ENCODE results near the gene SEPTIN10.

DNA sequence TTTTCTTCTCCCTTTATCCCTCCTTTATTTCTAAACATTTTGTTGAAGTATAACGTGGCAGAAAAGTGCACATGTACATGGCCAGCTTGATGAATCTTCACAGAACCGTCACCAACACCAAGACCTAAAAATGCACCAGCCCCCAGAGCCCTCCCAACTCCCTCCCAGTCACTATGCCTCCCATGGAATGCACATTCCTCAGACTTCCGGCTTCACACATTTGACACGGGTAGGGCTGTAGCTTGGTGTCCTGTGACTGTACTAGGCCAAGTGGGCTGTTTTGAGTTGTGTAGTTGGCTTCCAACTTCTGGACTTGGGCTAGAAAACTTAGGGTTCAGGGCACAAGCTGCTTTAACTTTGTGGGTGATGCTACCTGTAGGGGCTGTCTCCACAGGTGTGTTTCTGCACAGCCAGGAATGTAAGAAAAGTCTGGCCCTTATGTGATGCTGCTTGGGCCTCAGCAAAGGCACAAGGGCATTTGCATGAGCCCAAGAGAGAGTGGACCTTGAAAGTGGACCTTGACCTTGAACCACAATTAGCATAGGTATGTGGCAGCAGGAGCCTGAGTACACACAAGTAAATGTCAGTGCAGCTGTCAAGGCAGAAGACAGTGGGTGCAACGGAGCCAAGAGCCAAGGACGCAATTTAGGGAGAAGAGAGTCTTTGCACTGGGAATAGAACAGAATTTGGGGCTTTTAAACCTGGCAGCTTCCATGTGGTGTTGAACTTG lies 78.4 kb downstream of the SEPTIN10 start:
- TF ChIP-seq EZH2 (IDR thresholded peaks at IDR 0.05) (no peak), POLR2AphosphoS5 (IDR thresholded peaks at IDR 0.05; ENCODE audit: borderline replicate concordance, low read depth, low read length) (no peak), FOXP2 (optimal IDR thresholded peaks at IDR 0.05; ENCODE audit: control extremely low read depth, extremely low read length, insufficient read depth) (no peak)
